ENCODE data around the gene DIAPH2. TPM values are rescaled to one million over a fixed set of nuclear protein-coding genes. Genes with fewer than 3 reads are reported as not detected.

DIAPH2 gene
- total RNA-seq, 2 donors from 2014 or later = 21.5 to 51.8 TPM

- H3K9me3 Mint-ChIP-seq = no peaks in the 10 kb centered on the region
Measured at GRCh38 chrX:96929036-96929435, 244.4 kb downstream of the DIAPH2 start.

GRCh38 chrX:96957718-96958117, 273.1 kb downstream of the DIAPH2 start:
- peaks cover 46% of the 10 kb centered on the region for H3K9me3 Mint-ChIP-seq
- WGBS, 2 experiments (ENCODE audit: insufficient coverage in 1 of 2, insufficient read length in 1 of 2) = 100% methylated on average over 4 of the region's 4 CpGs; no CpG with 5 or more reads in 1 of the 2 experiments

More at GRCh38 chrX:96929036-96929435, 244.4 kb downstream of the DIAPH2 start:
- H3K9me3 ChIP-seq (ENCODE audit: control insufficient read depth, low read length) = no peaks in the 10 kb centered on the region
- Mint-ChIP-seq H3K4me1 (no peaks in the 10 kb centered on the region), H3K4me3 (no peak overlapping the region), H3K27ac (no peak overlapping the region), H3K36me3 (ENCODE audit: low read depth) (peaks cover 4% of the 10 kb centered on the region), H3K27me3 (ENCODE audit: insufficient read depth) (no peaks in the 10 kb centered on the region)
- H3K27ac ChIP-seq (ENCODE audit: low read depth, low read length) = no peak overlapping the region
- no peak for DNase-seq
- no peak overlapping the region for H3K9ac ChIP-seq (ENCODE audit: extremely low read depth, low read length, poor library complexity, severe bottlenecking)
- TF ChIP-seq CTCF (conservative IDR thresholded peaks at IDR 0.05) = no peak
- H3K36me3 ChIP-seq (ENCODE audit: control insufficient read depth, insufficient read depth, low read length) = no peaks in the 10 kb centered on the region
- H3K4me3 ChIP-seq (ENCODE audit: low read length) = no peak overlapping the region
- no peaks in the 10 kb centered on the region for H3K4me1 ChIP-seq (ENCODE audit: control insufficient read depth, insufficient read depth, low read length)
- H3K27me3 ChIP-seq (ENCODE audit: control insufficient read depth, insufficient read depth, low read length, poor library complexity, severe bottlenecking) = no peaks in the 10 kb centered on the region

GRCh38 chrX:96971812-96972211, 287.2 kb downstream of the DIAPH2 start:
- Histone ChIP-seq H3K4me1 (ENCODE audit: control insufficient read depth, insufficient read depth, low read length) (no peaks in the 10 kb centered on the region), H3K9ac (ENCODE audit: extremely low read depth, low read length, poor library complexity, severe bottlenecking) (no peak overlapping the region), H3K36me3 (ENCODE audit: control insufficient read depth, insufficient read depth, low read length) (no peaks in the 10 kb centered on the region), H3K27ac (ENCODE audit: low read depth, low read length) (no peak overlapping the region), H3K4me3 (ENCODE audit: low read length) (no peak overlapping the region), H3K9me3 (ENCODE audit: control insufficient read depth, low read length) (peaks cover 5% of the 10 kb centered on the region), H3K27me3 (ENCODE audit: control insufficient read depth, insufficient read depth, low read length, poor library complexity, severe bottlenecking) (no peaks in the 10 kb centered on the region)
- H3K27ac Mint-ChIP-seq = peak overlapping the region; percentile 86
- peaks cover 17% of the 10 kb centered on the region for H3K9me3 Mint-ChIP-seq
- peak; percentile 70 for TF ChIP-seq CTCF (conservative IDR thresholded peaks at IDR 0.05)
- peaks cover 26% of the 10 kb centered on the region for H3K36me3 Mint-ChIP-seq (ENCODE audit: low read depth)
- H3K4me1 Mint-ChIP-seq = peaks cover 23% of the 10 kb centered on the region
- H3K4me3 Mint-ChIP-seq = no peak overlapping the region
- H3K27me3 Mint-ChIP-seq (ENCODE audit: insufficient read depth) = no peaks in the 10 kb centered on the region
- DNase-seq = peak; percentile 63
- 23% methylated on average over 4 of the region's 4 CpGs; no CpG with 5 or more reads in 1 of the 2 experiments for WGBS, 2 experiments (ENCODE audit: insufficient coverage in 1 of 2, insufficient read length in 1 of 2)

More at GRCh38 chrX:96957718-96958117, 273.1 kb downstream of the DIAPH2 start:
- TF ChIP-seq CTCF (conservative IDR thresholded peaks at IDR 0.05) = no peak
- no peak overlapping the region for H3K27ac ChIP-seq (ENCODE audit: low read depth, low read length)
- no peak overlapping the region for H3K4me3 Mint-ChIP-seq
- no peak overlapping the region for H3K4me3 ChIP-seq (ENCODE audit: low read length)
- H3K27ac Mint-ChIP-seq = no peak overlapping the region
- H3K4me1 Mint-ChIP-seq = peaks cover 4% of the 10 kb centered on the region
- no peaks in the 10 kb centered on the region for H3K27me3 Mint-ChIP-seq (ENCODE audit: insufficient read depth)
- no peaks in the 10 kb centered on the region for H3K36me3 ChIP-seq (ENCODE audit: control insufficient read depth, insufficient read depth, low read length)
- H3K9ac ChIP-seq (ENCODE audit: extremely low read depth, low read length, poor library complexity, severe bottlenecking) = no peak overlapping the region
- DNase-seq = no peak
- H3K9me3 ChIP-seq (ENCODE audit: control insufficient read depth, low read length) = peaks cover 25% of the 10 kb centered on the region
- no peaks in the 10 kb centered on the region for H3K4me1 ChIP-seq (ENCODE audit: control insufficient read depth, insufficient read depth, low read length)
- no peaks in the 10 kb centered on the region for H3K27me3 ChIP-seq (ENCODE audit: control insufficient read depth, insufficient read depth, low read length, poor library complexity, severe bottlenecking)
- H3K36me3 Mint-ChIP-seq (ENCODE audit: low read depth) = peaks cover 68% of the 10 kb centered on the region
